K562 (cell line): ENCODE results near the gene BRAP. TPM values are rescaled to one million over a fixed set of nuclear protein-coding genes. Genes with fewer than 3 reads are reported as not detected.

Experiments used
- BRF1 ChIP-seq: IDR thresholded peaks from 3 replicates; pipeline ENCODE4 v1.6.1; 2011; ENCODE audit warnings: borderline replicate concordance, mild to moderate bottlenecking; ENCODE audit not compliant: insufficient read length; ENCODE audit errors: extremely low read depth
- CBFA2T2 ChIP-seq: fragments of 450-650 bp; conservative IDR thresholded peaks from 2 replicates; pipeline ENCODE4 v1.6.1; 2017; ENCODE audit warnings: mild to moderate bottlenecking
- CEBPZ ChIP-seq: fragments of 150-350 bp; IDR thresholded peaks from 2 replicates; pipeline ENCODE4 v1.6.1; 2014; ENCODE audit warnings: low read depth, mild to moderate bottlenecking, low read length, borderline replicate concordance
- CREM ChIP-seq: IDR thresholded peaks from 2 replicates; pipeline ENCODE4 v1.6.1; 2014; ENCODE audit warnings: antibody characterized with exemption, low read depth
- CTBP1 ChIP-seq: fragments of 450-650 bp; IDR thresholded peaks from 2 replicates; pipeline ENCODE4 v1.6.1; 2016; ENCODE audit warnings: borderline replicate concordance
- ESRRB ChIP-seq: fragments of 250-450 bp; sonication (Bioruptor Pico); IDR thresholded peaks from 2 replicates; pipeline ENCODE4 v1.5.0; 2020; ENCODE audit warnings: mild to moderate bottlenecking, moderate library complexity, borderline replicate concordance
- ETV5 ChIP-seq: sonication (generic); formaldehyde crosslinking; IDR thresholded peaks from 2 replicates; pipeline ENCODE4 v1.4.0; 2020; ENCODE audit warnings: low read depth, mild to moderate bottlenecking, missing genetic modification reagents
- FOXM1 ChIP-seq, 2 experiments: fragments of 450-650 bp in 1 of 2; sonication (generic) in 1 of 2; formaldehyde crosslinking in 1 of 2; IDR thresholded peaks; 2 replicates each; pipeline versions ENCODE4 v1.6.1 to v1.9.0; 2017 to 2022; ENCODE audit warnings: low read depth in 2 of 2, mild to moderate bottlenecking in 2 of 2, missing genetic modification reagents in 1 of 2, moderate library complexity in 1 of 2
- HDAC3 ChIP-seq: fragments of 450-650 bp; IDR thresholded peaks from 2 replicates; pipeline ENCODE4 v1.6.1; 2018; ENCODE audit warnings: borderline replicate concordance, mild to moderate bottlenecking, moderate library complexity; ENCODE audit not compliant: partially characterized antibody
- HDAC6 ChIP-seq: IDR thresholded peaks from 2 replicates; pipeline ENCODE4 v1.6.1; 2012; ENCODE audit warnings: low read depth, mild to moderate bottlenecking, control low read depth, inconsistent platforms, low read length, moderate library complexity
- HOXB6 ChIP-seq: fragments of 250-450 bp; sonication (Bioruptor Pico); IDR thresholded peaks from 2 replicates; pipeline ENCODE4 v1.5.1; 2022; ENCODE audit warnings: mild to moderate bottlenecking, borderline replicate concordance
- KAT7 ChIP-seq: sonication (generic); formaldehyde crosslinking; IDR thresholded peaks from 2 replicates; pipeline ENCODE4 v1.8.0; 2022; ENCODE audit warnings: missing genetic modification reagents, mild to moderate bottlenecking, borderline replicate concordance
- MITF ChIP-seq: IDR thresholded peaks from 2 replicates; pipeline ENCODE4 v1.6.1; 2014; ENCODE audit warnings: antibody characterized with exemption
- NR2F6 ChIP-seq: fragments of 450-650 bp; formaldehyde crosslinking; IDR thresholded peaks from 2 replicates; pipeline ENCODE4 v1.4.0; 2020; ENCODE audit warnings: mild to moderate bottlenecking
- PTRF ChIP-seq: fragments of 450-650 bp; IDR thresholded peaks from 2 replicates; pipeline ENCODE4 v1.6.1; 2016; ENCODE audit warnings: mild to moderate bottlenecking, missing genetic modification characterization, missing compliant biosample characterization
- RBM14 ChIP-seq: fragments of 200-400 bp; formaldehyde crosslinking; IDR thresholded peaks from 2 replicates; pipeline ENCODE4 v1.6.1; 2018; ENCODE audit warnings: low read depth, mild to moderate bottlenecking, low read length, moderate library complexity, borderline replicate concordance; ENCODE audit not compliant: insufficient read depth
- RBM17 ChIP-seq: fragments of 200-400 bp; formaldehyde crosslinking; IDR thresholded peaks from 2 replicates; pipeline ENCODE4 v1.6.1; 2017; ENCODE audit warnings: low read depth, mild to moderate bottlenecking, low read length, borderline replicate concordance
- RFX5 ChIP-seq: IDR thresholded peaks from 2 replicates; pipeline ENCODE4 v1.6.1; 2011; ENCODE audit warnings: low read depth, mild to moderate bottlenecking, improper control_type of control experiment, low read length
- SIX5 ChIP-seq, 2 experiments: IDR thresholded peaks; 2 replicates each; pipeline ENCODE4 v1.6.1; 2011; ENCODE audit warnings: low read length in 2 of 2, borderline replicate concordance in 1 of 2, low read depth in 1 of 2, mild to moderate bottlenecking in 1 of 2, moderate library complexity in 1 of 2; ENCODE audit not compliant: insufficient read depth in 1 of 2
- SMARCC2 ChIP-seq: fragments of 450-650 bp; IDR thresholded peaks from 2 replicates; pipeline ENCODE4 v1.6.1; 2017; ENCODE audit warnings: antibody characterized with exemption, moderate library complexity, mild to moderate bottlenecking, low read depth
- ZC3H11A ChIP-seq: IDR thresholded peaks from 2 replicates; pipeline ENCODE4 v1.6.1; 2012; ENCODE audit warnings: low read depth, low read length, improper control_type of control experiment
- ZFP36 ChIP-seq: fragments of 150-350 bp; IDR thresholded peaks from 2 replicates; pipeline ENCODE4 v1.6.1; 2018; ENCODE audit warnings: low read length, low read depth; ENCODE audit not compliant: partially characterized antibody
- ZNF232 ChIP-seq: sonication (generic); formaldehyde crosslinking; IDR thresholded peaks from 2 replicates; pipeline ENCODE4 v1.8.0; 2022; ENCODE audit warnings: mild to moderate bottlenecking, missing genetic modification reagents
- polyA plus RNA-seq, 8 experiments: library from polyadenylated mRNA; depleted of rRNA in 4 of 8; stranded (reverse) in 5 of 8; unstranded in 3 of 8; fragments of >200 nt; fragmentation: Nextera tagmentation in 2 of 8; fragmentation: Illumina TruSeq in 1 of 8; extraction: Ambion mirVana in 2 of 8; extraction: Trizol in 1 of 8; gene quantifications; 2 replicates each; pipeline versions ENCODE4 v1.2.1 to v1.2.3, GENCODE V29; 2011 to 2014; ENCODE audit warnings: inconsistent platforms in 1 of 8, missing spikeins in 1 of 8
- total RNA-seq, 7 experiments: library from RNA; depleted of rRNA in 6 of 7; stranded (reverse); fragments of >200 nt in 6 of 7; fragmentation: Illumina TruSeq in 2 of 7; extraction: Trizol in 2 of 7; gene quantifications; 2 replicates each; pipeline versions ENCODE4 v1.2.1 to v1.2.3, GENCODE V29; 2011 to 2021; ENCODE audit warnings: low replicate concordance in 1 of 7

The BRAP gene
- total and polyA plus RNA-seq, 9 of the 15 experiments (the other 6 are each of a cell fraction or from before 2014, with no cell fraction given): 2.2 to 32.6 (median 27.5) TPM

GRCh38 chr12:111705672-111706071, 19.9 kb upstream of the BRAP start (continued):
- no peak for TF ChIP-seq CEBPZ
- TF ChIP-seq KAT7: no peak
- TF ChIP-seq ZC3H11A: no peak
- no peak for TF ChIP-seq NR2F6 (CRISPR knock-in tag)
- no peak for TF ChIP-seq RBM17
- no peak for TF ChIP-seq ESRRB (CRISPR knock-in tag)
- no peak for TF ChIP-seq HOXB6 (CRISPR knock-in tag)
- TF ChIP-seq BRF1: no peak
- TF ChIP-seq MITF: no peak
- no peak for TF ChIP-seq CREM
- TF ChIP-seq HDAC3: no peak
- no peak for TF ChIP-seq RFX5
- TF ChIP-seq SMARCC2: no peak
- TF ChIP-seq ZNF232 (CRISPR knock-in tag): no peak
- no peak for TF ChIP-seq SIX5 (IDR thresholded peaks at IDR 0.05; ENCODE audit: borderline replicate concordance in 1 of 2, insufficient read depth in 1 of 2, low read depth in 1 of 2, low read length in 2 of 2)
- no peak for TF ChIP-seq ZFP36
- TF ChIP-seq CBFA2T2: peak; percentile 68
- TF ChIP-seq HDAC6: no peak
- TF ChIP-seq FOXM1 (IDR thresholded peaks at IDR 0.05; ENCODE audit: low read depth): no peak
- no peak for TF ChIP-seq FOXM1 (CRISPR knock-in tag; IDR thresholded peaks at IDR 0.05; ENCODE audit: low read depth)
- no peak for TF ChIP-seq CTBP1
- TF ChIP-seq PTRF (tag): no peak
- peak; percentile 79 for TF ChIP-seq ETV5
- no peak for TF ChIP-seq RBM14
